Measurements from ENCODE around the gene GTF2A2. TPM values are rescaled to one million over a fixed set of nuclear protein-coding genes. Genes with fewer than 3 reads are reported as not detected.
A peak's percentile ranks its signal among the peaks of the same experiment; 100 is the strongest.

GTF2A2 gene
- total RNA-seq, 4 donors from 2014 or later, result 18.7 to 35.7 (median 28.2) TPM

GRCh38 chr15:59605994-59606393 is 51.3 kb downstream of the GTF2A2 start:
- DNase-seq, result no peak
- intact Hi-C loops (cut with DNase I), result no loop called here
- Histone ChIP-seq H3K9me3 (peaks cover 0 to 16% (median 0%) of the 10 kb centered on the region in 3 donors), H3K4me3 (no peak overlapping the region), H3K36me3 (no peaks in the 10 kb centered on the region), H3K27me3 (peaks cover 0 to 6% (median 0%) of the 10 kb centered on the region in 4 donors), H3K4me1 (peaks cover 0 to 3% (median 0%) of the 10 kb centered on the region in 3 donors), H3K27ac (no peak overlapping the region)
- WGBS, 2 donors, result 55 to 67% methylated on average over 4 of the region's 5 CpGs
- TF ChIP-seq POLR2A (IDR thresholded peaks at IDR 0.05) (no peak), CTCF (IDR thresholded peaks at IDR 0.05) (no peak)

GRCh38 chr15:59598461-59598860 is 58.9 kb downstream of the GTF2A2 start:
- intact Hi-C loops (cut with DNase I), result no loop called here

GRCh38 chr15:59596640-59597039 is 60.7 kb downstream of the GTF2A2 start:
- no peak for DNase-seq
- Histone ChIP-seq H3K27ac (no peak overlapping the region), H3K9me3 (peaks cover 0 to 9% (median 0%) of the 10 kb centered on the region in 3 donors), H3K4me3 (no peak overlapping the region), H3K36me3 (no peaks in the 10 kb centered on the region), H3K4me1 (peaks cover 0 to 14% (median 9%) of the 10 kb centered on the region in 3 donors), H3K27me3 (no peaks in the 10 kb centered on the region)
- TF ChIP-seq POLR2A (IDR thresholded peaks at IDR 0.05) (no peak), CTCF (IDR thresholded peaks at IDR 0.05) (no peak)
- intact Hi-C loops (cut with DNase I), result no loop called here

More at GRCh38 chr15:59598461-59598860, 58.9 kb downstream of the GTF2A2 start:
- no peaks in the 10 kb centered on the region for H3K27me3 ChIP-seq
- peaks cover 0 to 12% (median 9%) of the 10 kb centered on the region in 3 donors for H3K4me1 ChIP-seq
- 86 to 91% methylated on average over 2 of the region's 2 CpGs for WGBS, 2 donors
- peaks cover 0 to 9% (median 0%) of the 10 kb centered on the region in 3 donors for H3K9me3 ChIP-seq
- TF ChIP-seq POLR2A (IDR thresholded peaks at IDR 0.05) (no peak), CTCF (IDR thresholded peaks at IDR 0.05) (no peak)
- H3K36me3 ChIP-seq, result no peaks in the 10 kb centered on the region
- no peak for DNase-seq
- H3K4me3 ChIP-seq, result no peak overlapping the region
- no peak overlapping the region for H3K27ac ChIP-seq

GRCh38 chr15:59595434-59595915 is 61.8 kb downstream of the GTF2A2 start:
- H3K27ac ChIP-seq, result peak overlapping the region in 2 of 4 donors; percentile 36 to 44
- H3K27me3 ChIP-seq, result no peaks in the 10 kb centered on the region
- H3K9me3 ChIP-seq, result no peaks in the 10 kb centered on the region
- H3K4me3 ChIP-seq, result no peak overlapping the region
- no peak for TF ChIP-seq POLR2A (IDR thresholded peaks at IDR 0.05)
- no peak for TF ChIP-seq CTCF (IDR thresholded peaks at IDR 0.05)
- intact Hi-C loops (cut with DNase I), result no loop called here
- 71 to 87% methylated on average over 7 of the region's 7 CpGs for WGBS, 2 donors
- peaks cover 0 to 25% (median 9%) of the 10 kb centered on the region in 3 donors for H3K4me1 ChIP-seq
- no peak for DNase-seq
- H3K36me3 ChIP-seq, result no peaks in the 10 kb centered on the region

- H3K36me3 ChIP-seq, result no peaks in the 10 kb centered on the region
- H3K27me3 ChIP-seq, result peaks cover 0 to 1% (median 0%) of the 10 kb centered on the region in 4 donors
- H3K4me3 ChIP-seq, result no peak overlapping the region
- no peaks in the 10 kb centered on the region for H3K9me3 ChIP-seq
- TF ChIP-seq CTCF (IDR thresholded peaks at IDR 0.05) (no peak), POLR2A (IDR thresholded peaks at IDR 0.05) (no peak)
- intact Hi-C loops (cut with DNase I), result no loop called here
- WGBS, 2 donors, result 88 to 97% methylated on average over 2 of the region's 2 CpGs
- H3K27ac ChIP-seq, result peak overlapping the region in 3 of 4 donors; percentile 36 to 55 (median 44)
- no peak for DNase-seq
- H3K4me1 ChIP-seq, result peaks cover 0 to 25% (median 9%) of the 10 kb centered on the region in 3 donors
Observed at GRCh38 chr15:59594991-59595390, 62.3 kb downstream of the GTF2A2 start.
